Measurements from ENCODE around the gene RARB. TPM values are rescaled to one million over a fixed set of nuclear protein-coding genes. Genes with fewer than 3 reads are reported as not detected.

Gene RARB
- total and polyA plus RNA-seq, 2 experiments from 2014 or later: 0.14 to 0.42 TPM

- TF ChIP-seq ZNF462 (CRISPR knock-in tag; IDR thresholded peaks at IDR 0.05): no peak
- no peak for TF ChIP-seq CREB1 (CRISPR knock-in tag; IDR thresholded peaks at IDR 0.05; ENCODE audit: low read depth)
These were observed 37.3 kb downstream of the RARB start (continued) for GRCh38 chr3:25465266-25465860.

- no peak overlapping the region for H3K4me3 Mint-ChIP-seq
- H3K9me3 Mint-ChIP-seq: no peaks in the 10 kb centered on the region
- H3K27me3 Mint-ChIP-seq (ENCODE audit: insufficient read depth, low read depth, poor library complexity): peaks cover 2% of the 10 kb centered on the region
- no peaks in the 10 kb centered on the region for H3K27me3 ChIP-seq (ENCODE audit: insufficient read depth)
- peak; percentile 75 for ATAC-seq
- H3K9me2 ChIP-seq (ENCODE audit: insufficient read depth): peaks cover 6% of the 10 kb centered on the region; the same call in 1 of the 2 replicates
- H3F3A ChIP-seq (replicated peaks; ENCODE audit: low read depth): no peaks in the 10 kb centered on the region
- peak; percentile 43 for DNase-seq (ENCODE audit: low spot score)
- H3K36me3 Mint-ChIP-seq (ENCODE audit: low read depth): no peaks in the 10 kb centered on the region
- no peak overlapping the region for H3K27ac Mint-ChIP-seq
- H3K36me3 ChIP-seq (ENCODE audit: insufficient read depth): no peaks in the 10 kb centered on the region
- H3K27ac ChIP-seq (ENCODE audit: low read depth): no peak overlapping the region
- H4K20me1 ChIP-seq (replicated peaks; ENCODE audit: insufficient read depth): no peaks in the 10 kb centered on the region
- H3K4me1 Mint-ChIP-seq: peaks cover 18% of the 10 kb centered on the region
- H3K4me3 ChIP-seq: no peak overlapping the region
- H3K4me1 ChIP-seq (ENCODE audit: insufficient read depth): peaks cover 15% of the 10 kb centered on the region
- H3K79me2 ChIP-seq (replicated peaks; ENCODE audit: insufficient read depth): no peaks in the 10 kb centered on the region
- 0 out of 2 replicates have a peak overlapping the region, but pooled peaks have one; percentile 11 for H2AFZ ChIP-seq
- H3K4me2 ChIP-seq: no peak overlapping the region
- no peak for TF ChIP-seq CREB1 (CRISPR knock-in tag; IDR thresholded peaks at IDR 0.05; ENCODE audit: low read depth)
- no peak for TF ChIP-seq EZH2phosphoT487 (IDR thresholded peaks at IDR 0.05; ENCODE audit: unreplicated experiment)
- TF ChIP-seq, protein P1, sequence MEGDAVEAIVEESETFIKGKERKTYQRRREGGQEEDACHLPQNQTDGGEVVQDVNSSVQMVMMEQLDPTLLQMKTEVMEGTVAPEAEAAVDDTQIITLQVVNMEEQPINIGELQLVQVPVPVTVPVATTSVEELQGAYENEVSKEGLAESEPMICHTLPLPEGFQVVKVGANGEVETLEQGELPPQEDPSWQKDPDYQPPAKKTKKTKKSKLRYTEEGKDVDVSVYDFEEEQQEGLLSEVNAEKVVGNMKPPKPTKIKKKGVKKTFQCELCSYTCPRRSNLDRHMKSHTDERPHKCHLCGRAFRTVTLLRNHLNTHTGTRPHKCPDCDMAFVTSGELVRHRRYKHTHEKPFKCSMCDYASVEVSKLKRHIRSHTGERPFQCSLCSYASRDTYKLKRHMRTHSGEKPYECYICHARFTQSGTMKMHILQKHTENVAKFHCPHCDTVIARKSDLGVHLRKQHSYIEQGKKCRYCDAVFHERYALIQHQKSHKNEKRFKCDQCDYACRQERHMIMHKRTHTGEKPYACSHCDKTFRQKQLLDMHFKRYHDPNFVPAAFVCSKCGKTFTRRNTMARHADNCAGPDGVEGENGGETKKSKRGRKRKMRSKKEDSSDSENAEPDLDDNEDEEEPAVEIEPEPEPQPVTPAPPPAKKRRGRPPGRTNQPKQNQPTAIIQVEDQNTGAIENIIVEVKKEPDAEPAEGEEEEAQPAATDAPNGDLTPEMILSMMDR (conservative IDR thresholded peaks at IDR 0.05; ENCODE audit: low read depth in 2 of 2): peak; percentile 8 to 34; a peak in 3 of 4 replicates
- no peak for TF ChIP-seq JUNB (IDR thresholded peaks at IDR 0.05; ENCODE audit: unreplicated experiment)
- no peak for TF ChIP-seq STAT1 (IDR thresholded peaks at IDR 0.05; ENCODE audit: unreplicated experiment)
- TF ChIP-seq POLR2AphosphoS5 (IDR thresholded peaks at IDR 0.05; ENCODE audit: low read depth): no peak
- TF ChIP-seq ZNF462 (CRISPR knock-in tag; IDR thresholded peaks at IDR 0.05): no peak
These were observed 40.8 kb downstream of the RARB start for GRCh38 chr3:25468866-25469319.

Data from GM23338 (cell line).